ENCODE data around the gene VKORC1.

VKORC1 gene

DNA sequence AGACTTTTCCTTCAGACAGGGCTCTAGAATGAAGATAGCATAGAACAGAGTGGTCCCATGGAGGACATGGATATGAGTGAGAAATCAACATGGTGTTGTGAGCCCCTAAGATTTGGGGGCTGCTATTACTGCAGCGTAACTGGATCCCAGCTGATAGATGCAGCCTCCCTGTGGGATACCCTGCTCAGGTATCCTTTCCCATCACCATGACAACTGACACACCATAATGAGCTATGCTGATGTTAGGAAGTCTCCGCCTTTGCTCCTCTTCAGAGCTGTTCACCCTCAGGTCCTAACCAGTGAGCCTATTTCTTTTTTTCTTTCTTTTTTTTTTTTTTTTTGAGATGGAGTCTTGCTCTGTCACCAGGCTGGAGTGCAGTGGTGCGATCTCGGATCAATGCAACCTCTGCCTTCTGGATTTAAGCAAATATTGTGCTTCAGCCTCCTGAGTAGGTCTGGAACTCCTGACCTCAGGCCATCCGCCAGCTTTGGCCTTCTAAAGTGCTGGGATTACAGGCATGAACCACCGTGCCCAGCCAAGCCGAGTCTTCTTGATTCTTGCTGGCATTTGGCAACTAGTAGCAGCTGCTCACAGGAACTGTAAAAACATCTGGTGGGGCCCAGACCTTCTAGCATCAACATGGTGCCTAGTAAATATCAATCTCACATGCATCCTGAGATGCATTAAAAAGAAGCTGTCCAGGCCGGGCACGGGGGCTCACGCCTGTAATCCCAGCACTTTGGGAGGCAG is 44.1 kb downstream of the VKORC1 start:
- TF ChIP-seq POLR2AphosphoS5 (IDR thresholded peaks at IDR 0.05; ENCODE audit: low read depth) (no peak), CTCF (IDR thresholded peaks at IDR 0.05; ENCODE audit: insufficient read depth, low read length) (no peak), SPI1 (IDR thresholded peaks at IDR 0.05; ENCODE audit: borderline replicate concordance, low read depth) (no peak), GABPA (IDR thresholded peaks at IDR 0.05; ENCODE audit: low read depth) (no peak)
- TF ChIP-seq, protein P1, sequence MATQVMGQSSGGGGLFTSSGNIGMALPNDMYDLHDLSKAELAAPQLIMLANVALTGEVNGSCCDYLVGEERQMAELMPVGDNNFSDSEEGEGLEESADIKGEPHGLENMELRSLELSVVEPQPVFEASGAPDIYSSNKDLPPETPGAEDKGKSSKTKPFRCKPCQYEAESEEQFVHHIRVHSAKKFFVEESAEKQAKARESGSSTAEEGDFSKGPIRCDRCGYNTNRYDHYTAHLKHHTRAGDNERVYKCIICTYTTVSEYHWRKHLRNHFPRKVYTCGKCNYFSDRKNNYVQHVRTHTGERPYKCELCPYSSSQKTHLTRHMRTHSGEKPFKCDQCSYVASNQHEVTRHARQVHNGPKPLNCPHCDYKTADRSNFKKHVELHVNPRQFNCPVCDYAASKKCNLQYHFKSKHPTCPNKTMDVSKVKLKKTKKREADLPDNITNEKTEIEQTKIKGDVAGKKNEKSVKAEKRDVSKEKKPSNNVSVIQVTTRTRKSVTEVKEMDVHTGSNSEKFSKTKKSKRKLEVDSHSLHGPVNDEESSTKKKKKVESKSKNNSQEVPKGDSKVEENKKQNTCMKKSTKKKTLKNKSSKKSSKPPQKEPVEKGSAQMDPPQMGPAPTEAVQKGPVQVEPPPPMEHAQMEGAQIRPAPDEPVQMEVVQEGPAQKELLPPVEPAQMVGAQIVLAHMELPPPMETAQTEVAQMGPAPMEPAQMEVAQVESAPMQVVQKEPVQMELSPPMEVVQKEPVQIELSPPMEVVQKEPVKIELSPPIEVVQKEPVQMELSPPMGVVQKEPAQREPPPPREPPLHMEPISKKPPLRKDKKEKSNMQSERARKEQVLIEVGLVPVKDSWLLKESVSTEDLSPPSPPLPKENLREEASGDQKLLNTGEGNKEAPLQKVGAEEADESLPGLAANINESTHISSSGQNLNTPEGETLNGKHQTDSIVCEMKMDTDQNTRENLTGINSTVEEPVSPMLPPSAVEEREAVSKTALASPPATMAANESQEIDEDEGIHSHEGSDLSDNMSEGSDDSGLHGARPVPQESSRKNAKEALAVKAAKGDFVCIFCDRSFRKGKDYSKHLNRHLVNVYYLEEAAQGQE (IDR thresholded peaks at IDR 0.05; ENCODE audit: insufficient replicate concordance, low read depth), result no peak
- no peak for DNase-seq (ENCODE audit: low read depth in 1 of 2, low spot score in 1 of 2)

DNA sequence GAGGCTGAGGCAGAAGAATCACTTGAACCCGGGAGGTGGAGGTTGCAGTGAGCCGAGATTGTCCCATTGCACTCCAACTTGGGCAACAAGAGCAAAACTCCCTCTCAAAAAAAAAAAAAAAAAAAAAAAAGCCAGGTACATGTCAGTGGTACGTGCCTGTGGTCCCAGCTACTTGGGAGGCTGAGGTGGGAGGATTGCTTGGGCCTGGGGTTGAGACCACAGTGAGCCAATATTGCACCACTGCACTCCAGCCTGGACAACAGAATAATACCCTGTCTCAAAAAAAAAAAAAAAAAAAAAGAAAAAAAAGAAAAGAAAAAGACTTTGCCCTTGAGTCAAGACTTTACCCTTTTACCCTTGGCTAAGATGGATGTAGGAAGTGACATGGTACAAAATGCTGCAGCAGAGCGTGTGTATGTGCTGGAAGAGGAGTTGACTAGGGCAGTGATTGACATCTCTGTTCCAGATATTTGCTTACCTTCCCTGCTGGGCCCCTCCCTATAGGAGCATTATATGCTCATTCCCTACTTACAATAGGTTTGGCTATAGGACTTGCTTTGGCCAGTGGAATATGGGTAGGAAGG is 50.6 kb downstream of the VKORC1 start:
- no peaks in the 10 kb centered on the region for H3K27me3 ChIP-seq (ENCODE audit: insufficient read depth, poor library complexity, severe bottlenecking)
- TF ChIP-seq, protein P1 (IDR thresholded peaks at IDR 0.05; ENCODE audit: insufficient replicate concordance, low read depth), result no peak
- TF ChIP-seq CTCF (IDR thresholded peaks at IDR 0.05; ENCODE audit: insufficient read depth, low read length) (no peak), POLR2AphosphoS5 (IDR thresholded peaks at IDR 0.05; ENCODE audit: low read depth) (no peak), SPI1 (IDR thresholded peaks at IDR 0.05; ENCODE audit: borderline replicate concordance, low read depth) (no peak), GABPA (IDR thresholded peaks at IDR 0.05; ENCODE audit: low read depth) (no peak)
- no peak overlapping the region for H3K4me3 ChIP-seq (replicated peaks; ENCODE audit: insufficient read depth, low read length)
- DNase-seq (ENCODE audit: low read depth in 1 of 2, low spot score in 1 of 2), result no peak
- H3K27ac ChIP-seq (replicated peaks), result no peak overlapping the region

More for the DNA sequence above, 44.1 kb downstream of the VKORC1 start:
- H3K4me3 ChIP-seq (replicated peaks; ENCODE audit: insufficient read depth, low read length), result no peak overlapping the region
- H3K27ac ChIP-seq (replicated peaks), result no peak overlapping the region
- H3K27me3 ChIP-seq (ENCODE audit: insufficient read depth, poor library complexity, severe bottlenecking), result no peaks in the 10 kb centered on the region

DNA sequence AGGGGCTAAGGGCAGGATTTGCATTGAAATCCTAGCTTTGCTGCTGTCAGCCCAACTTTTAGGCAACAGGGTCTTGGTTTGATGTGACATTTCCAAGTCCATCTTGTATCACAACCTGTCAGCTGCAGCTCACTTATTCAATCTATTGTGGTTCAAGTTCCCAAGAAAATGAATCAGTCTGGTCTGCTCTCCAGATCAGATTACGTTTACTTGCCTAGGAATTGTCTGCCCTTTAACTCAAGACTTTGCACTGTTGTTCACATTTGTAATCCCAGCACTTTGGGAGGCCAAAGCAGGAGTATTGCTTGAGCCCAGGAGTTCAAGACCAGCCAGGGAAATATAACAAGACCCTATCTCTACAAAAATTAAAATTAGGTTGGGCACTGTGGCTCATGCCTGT is 51.2 kb downstream of the VKORC1 start:
- Histone ChIP-seq H3K27me3 (ENCODE audit: insufficient read depth, poor library complexity, severe bottlenecking) (no peaks in the 10 kb centered on the region), H3K4me3 (replicated peaks; ENCODE audit: insufficient read depth, low read length) (no peak overlapping the region), H3K27ac (replicated peaks) (no peak overlapping the region)
- DNase-seq (ENCODE audit: low read depth in 1 of 2, low spot score in 1 of 2), result no peak
- TF ChIP-seq SPI1 (IDR thresholded peaks at IDR 0.05; ENCODE audit: borderline replicate concordance, low read depth) (no peak), CTCF (IDR thresholded peaks at IDR 0.05; ENCODE audit: insufficient read depth, low read length) (no peak), POLR2AphosphoS5 (IDR thresholded peaks at IDR 0.05; ENCODE audit: low read depth) (no peak), GABPA (IDR thresholded peaks at IDR 0.05; ENCODE audit: low read depth) (no peak)
- TF ChIP-seq, protein P1 (IDR thresholded peaks at IDR 0.05; ENCODE audit: insufficient replicate concordance, low read depth), result no peak

Data from HL-60 (cell line).